ENCODE results near the gene CBY2. TPM values are rescaled to one million over a fixed set of nuclear protein-coding genes. Genes with fewer than 3 reads are reported as not detected.
A peak's percentile ranks its signal among the peaks of the same experiment; 100 is the strongest.

The CBY2 gene
- total and polyA plus RNA-seq, 2 experiments from 2014 or later, result 0.15 to 0.42 TPM

GRCh38 chr13:45674908-45675307 is 27.2 kb upstream of the CBY2 start (continued):
- TF ChIP-seq ZNF462 (CRISPR knock-in tag; IDR thresholded peaks at IDR 0.05) (no peak), NANOG (IDR thresholded peaks at IDR 0.05; ENCODE audit: borderline replicate concordance) (no peak)

- H3K4me3 ChIP-seq, result no peak overlapping the region
- TF ChIP-seq ETS1 (IDR thresholded peaks at IDR 0.05) (no peak), ZNF114 (CRISPR knock-in tag; IDR thresholded peaks at IDR 0.05) (no peak), ZNF331 (CRISPR knock-in tag; IDR thresholded peaks at IDR 0.05; ENCODE audit: low read depth) (no peak)
- TF ChIP-seq, protein P1, sequence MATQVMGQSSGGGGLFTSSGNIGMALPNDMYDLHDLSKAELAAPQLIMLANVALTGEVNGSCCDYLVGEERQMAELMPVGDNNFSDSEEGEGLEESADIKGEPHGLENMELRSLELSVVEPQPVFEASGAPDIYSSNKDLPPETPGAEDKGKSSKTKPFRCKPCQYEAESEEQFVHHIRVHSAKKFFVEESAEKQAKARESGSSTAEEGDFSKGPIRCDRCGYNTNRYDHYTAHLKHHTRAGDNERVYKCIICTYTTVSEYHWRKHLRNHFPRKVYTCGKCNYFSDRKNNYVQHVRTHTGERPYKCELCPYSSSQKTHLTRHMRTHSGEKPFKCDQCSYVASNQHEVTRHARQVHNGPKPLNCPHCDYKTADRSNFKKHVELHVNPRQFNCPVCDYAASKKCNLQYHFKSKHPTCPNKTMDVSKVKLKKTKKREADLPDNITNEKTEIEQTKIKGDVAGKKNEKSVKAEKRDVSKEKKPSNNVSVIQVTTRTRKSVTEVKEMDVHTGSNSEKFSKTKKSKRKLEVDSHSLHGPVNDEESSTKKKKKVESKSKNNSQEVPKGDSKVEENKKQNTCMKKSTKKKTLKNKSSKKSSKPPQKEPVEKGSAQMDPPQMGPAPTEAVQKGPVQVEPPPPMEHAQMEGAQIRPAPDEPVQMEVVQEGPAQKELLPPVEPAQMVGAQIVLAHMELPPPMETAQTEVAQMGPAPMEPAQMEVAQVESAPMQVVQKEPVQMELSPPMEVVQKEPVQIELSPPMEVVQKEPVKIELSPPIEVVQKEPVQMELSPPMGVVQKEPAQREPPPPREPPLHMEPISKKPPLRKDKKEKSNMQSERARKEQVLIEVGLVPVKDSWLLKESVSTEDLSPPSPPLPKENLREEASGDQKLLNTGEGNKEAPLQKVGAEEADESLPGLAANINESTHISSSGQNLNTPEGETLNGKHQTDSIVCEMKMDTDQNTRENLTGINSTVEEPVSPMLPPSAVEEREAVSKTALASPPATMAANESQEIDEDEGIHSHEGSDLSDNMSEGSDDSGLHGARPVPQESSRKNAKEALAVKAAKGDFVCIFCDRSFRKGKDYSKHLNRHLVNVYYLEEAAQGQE (IDR thresholded peaks at IDR 0.05; ENCODE audit: unreplicated experiment), result no peak
- peak overlapping the region; percentile 50; the same call in 1 of the 2 replicates for H3K4me2 ChIP-seq
- peaks cover 3% of the 10 kb centered on the region; the same call in 1 of the 3 replicates for H3K36me3 Mint-ChIP-seq (ENCODE audit: low read depth)
- peaks cover 8% of the 10 kb centered on the region for H3K27me3 Mint-ChIP-seq (ENCODE audit: insufficient read depth, low read depth, poor library complexity)
- DNase-seq (ENCODE audit: low spot score), result peak; percentile 75
- no peaks in the 10 kb centered on the region for H3F3A ChIP-seq (replicated peaks; ENCODE audit: low read depth)
- H3K9me2 ChIP-seq (ENCODE audit: insufficient read depth), result peaks cover 7% of the 10 kb centered on the region; the same call in 1 of the 2 replicates
- peak overlapping the region; percentile 3; the same call in 2 of the 3 replicates for H3K4me3 Mint-ChIP-seq
- peaks cover 50% of the 10 kb centered on the region for H3K4me1 Mint-ChIP-seq
- H3K79me2 ChIP-seq (replicated peaks; ENCODE audit: insufficient read depth), result no peaks in the 10 kb centered on the region
- no peak overlapping the region for H3K27ac ChIP-seq (ENCODE audit: low read depth)
- H2AFZ ChIP-seq, result no peak overlapping the region
- 0 out of 3 replicates have a peak, but pooled peaks cover 4% of the 10 kb centered on the region for H3K9me3 Mint-ChIP-seq
- no peaks in the 10 kb centered on the region for H4K20me1 ChIP-seq (replicated peaks; ENCODE audit: insufficient read depth)
- H3K4me1 ChIP-seq (ENCODE audit: insufficient read depth), result peaks cover 53% of the 10 kb centered on the region
- no peaks in the 10 kb centered on the region for H3K36me3 ChIP-seq (ENCODE audit: insufficient read depth)
- no peaks in the 10 kb centered on the region for H3K27me3 ChIP-seq (ENCODE audit: insufficient read depth)
- 0 out of 2 replicates have a peak overlapping the region, but pooled peaks have one; percentile 41 for H3K27ac Mint-ChIP-seq
- peak; percentile 86 for ATAC-seq
Measured at GRCh38 chr13:45678282-45678681, 23.8 kb upstream of the CBY2 start.
